Chondrocyte (in vitro differentiated cells): ENCODE data around the gene FOXO4. TPM values are rescaled to one million over a fixed set of nuclear protein-coding genes. Genes with fewer than 3 reads are reported as not detected.

Source experiments
- DNase-seq: peaks from one replicate; pipeline ENCODE4 v3.0.0; 2021; ENCODE audit warnings: mixed read lengths, low spot score
- H3K27ac Mint-ChIP-seq: one replicate; pipeline ENCODE4 v1.8.0; 2021; ENCODE audit warnings: mild to moderate bottlenecking, moderate library complexity, mixed read lengths; ENCODE audit not compliant: unreplicated experiment
- H3K27me3 Mint-ChIP-seq: 2 replicates; pipeline ENCODE4 v1.8.0; 2021; ENCODE audit warnings: low read depth, mixed read lengths
- H3K36me3 Mint-ChIP-seq: 2 replicates; pipeline ENCODE4 v1.8.0; 2021; ENCODE audit warnings: low read depth, mixed read lengths
- H3K4me1 Mint-ChIP-seq: 2 replicates; pipeline ENCODE4 v1.8.0; 2021; ENCODE audit warnings: low read depth, mild to moderate bottlenecking, mixed read lengths
- H3K4me3 Mint-ChIP-seq: one replicate; pipeline ENCODE4 v1.8.0; 2021; ENCODE audit warnings: mild to moderate bottlenecking, moderate library complexity, mixed read lengths; ENCODE audit not compliant: unreplicated experiment
- H3K9me3 Mint-ChIP-seq: 2 replicates; pipeline ENCODE4 v1.8.0; 2021; ENCODE audit warnings: low read depth, mixed read lengths
- total RNA-seq: library from RNA; stranded (reverse); gene quantifications from 3 replicates; pipeline ENCODE4 v1.2.1, GENCODE V29; 2021
- TF ChIP-seq, protein P1 (sequence below): fragments of 200-600 bp; sonication (generic); IDR thresholded peaks from 2 replicates; pipeline ENCODE4 v1.5.0; 2021; ENCODE audit warnings: antibody characterized with exemption, mild to moderate bottlenecking, moderate library complexity

FOXO4 gene
- total RNA-seq, 1 donor from 2014 or later: 9.3 TPM

DNA sequence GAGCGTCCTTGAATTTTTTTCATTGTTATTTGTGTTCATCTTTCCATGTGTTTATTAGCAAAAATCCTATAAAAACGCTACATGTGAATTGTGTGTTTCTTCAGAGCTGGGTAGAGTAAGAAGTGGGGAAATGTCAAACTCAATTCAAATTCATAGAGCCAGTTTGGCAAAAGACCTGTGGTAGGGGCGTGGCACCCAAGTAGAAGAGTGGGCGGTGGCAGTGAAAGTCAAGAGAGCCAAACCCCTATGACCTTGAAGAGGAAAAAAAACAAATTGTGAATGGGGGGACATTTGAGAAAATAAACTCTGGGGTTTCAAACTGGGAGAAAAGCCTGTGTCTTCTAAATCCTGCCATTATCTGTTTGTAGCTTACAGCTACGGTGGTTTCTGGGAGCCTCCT is 4.4 kb upstream of the FOXO4 start:
- no peak overlapping the region for H3K27ac Mint-ChIP-seq
- H3K9me3 Mint-ChIP-seq: peaks cover 7% of the 10 kb centered on the region
- no peak overlapping the region for H3K4me3 Mint-ChIP-seq
- TF ChIP-seq, protein P1, sequence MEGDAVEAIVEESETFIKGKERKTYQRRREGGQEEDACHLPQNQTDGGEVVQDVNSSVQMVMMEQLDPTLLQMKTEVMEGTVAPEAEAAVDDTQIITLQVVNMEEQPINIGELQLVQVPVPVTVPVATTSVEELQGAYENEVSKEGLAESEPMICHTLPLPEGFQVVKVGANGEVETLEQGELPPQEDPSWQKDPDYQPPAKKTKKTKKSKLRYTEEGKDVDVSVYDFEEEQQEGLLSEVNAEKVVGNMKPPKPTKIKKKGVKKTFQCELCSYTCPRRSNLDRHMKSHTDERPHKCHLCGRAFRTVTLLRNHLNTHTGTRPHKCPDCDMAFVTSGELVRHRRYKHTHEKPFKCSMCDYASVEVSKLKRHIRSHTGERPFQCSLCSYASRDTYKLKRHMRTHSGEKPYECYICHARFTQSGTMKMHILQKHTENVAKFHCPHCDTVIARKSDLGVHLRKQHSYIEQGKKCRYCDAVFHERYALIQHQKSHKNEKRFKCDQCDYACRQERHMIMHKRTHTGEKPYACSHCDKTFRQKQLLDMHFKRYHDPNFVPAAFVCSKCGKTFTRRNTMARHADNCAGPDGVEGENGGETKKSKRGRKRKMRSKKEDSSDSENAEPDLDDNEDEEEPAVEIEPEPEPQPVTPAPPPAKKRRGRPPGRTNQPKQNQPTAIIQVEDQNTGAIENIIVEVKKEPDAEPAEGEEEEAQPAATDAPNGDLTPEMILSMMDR: no peak
- no peak for DNase-seq
- H3K27me3 Mint-ChIP-seq: no peaks in the 10 kb centered on the region
- H3K4me1 Mint-ChIP-seq: peaks cover 4% of the 10 kb centered on the region
- H3K36me3 Mint-ChIP-seq: no peaks in the 10 kb centered on the region

DNA sequence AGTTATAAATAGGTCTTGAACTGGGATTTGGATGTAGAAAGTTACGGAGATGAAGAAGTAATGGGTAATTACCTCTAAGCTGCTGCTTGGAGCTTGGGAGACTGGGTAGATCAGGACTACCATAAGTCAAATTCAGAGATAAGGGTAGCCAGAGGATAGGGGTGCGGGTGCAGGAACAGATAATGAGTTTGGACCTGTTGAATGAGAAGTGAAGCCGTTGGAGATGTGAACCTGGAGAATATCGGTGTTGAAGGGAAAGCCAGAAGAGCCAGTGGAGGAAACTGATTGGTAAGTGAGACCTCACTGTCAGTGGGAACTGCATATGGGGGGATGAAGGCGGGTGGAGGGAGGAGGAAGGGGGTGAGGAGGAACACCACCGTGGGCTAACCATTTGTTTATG is 618 bp upstream of the FOXO4 start:
- H3K4me1 Mint-ChIP-seq: peaks cover 8% of the 10 kb centered on the region
- peak overlapping the region; percentile 86 for H3K4me3 Mint-ChIP-seq
- no peaks in the 10 kb centered on the region for H3K36me3 Mint-ChIP-seq
- no peak overlapping the region for H3K27ac Mint-ChIP-seq
- no peak for DNase-seq
- no peaks in the 10 kb centered on the region for H3K27me3 Mint-ChIP-seq
- peaks cover 3% of the 10 kb centered on the region for H3K9me3 Mint-ChIP-seq
- TF ChIP-seq, protein P1: no peak

DNA sequence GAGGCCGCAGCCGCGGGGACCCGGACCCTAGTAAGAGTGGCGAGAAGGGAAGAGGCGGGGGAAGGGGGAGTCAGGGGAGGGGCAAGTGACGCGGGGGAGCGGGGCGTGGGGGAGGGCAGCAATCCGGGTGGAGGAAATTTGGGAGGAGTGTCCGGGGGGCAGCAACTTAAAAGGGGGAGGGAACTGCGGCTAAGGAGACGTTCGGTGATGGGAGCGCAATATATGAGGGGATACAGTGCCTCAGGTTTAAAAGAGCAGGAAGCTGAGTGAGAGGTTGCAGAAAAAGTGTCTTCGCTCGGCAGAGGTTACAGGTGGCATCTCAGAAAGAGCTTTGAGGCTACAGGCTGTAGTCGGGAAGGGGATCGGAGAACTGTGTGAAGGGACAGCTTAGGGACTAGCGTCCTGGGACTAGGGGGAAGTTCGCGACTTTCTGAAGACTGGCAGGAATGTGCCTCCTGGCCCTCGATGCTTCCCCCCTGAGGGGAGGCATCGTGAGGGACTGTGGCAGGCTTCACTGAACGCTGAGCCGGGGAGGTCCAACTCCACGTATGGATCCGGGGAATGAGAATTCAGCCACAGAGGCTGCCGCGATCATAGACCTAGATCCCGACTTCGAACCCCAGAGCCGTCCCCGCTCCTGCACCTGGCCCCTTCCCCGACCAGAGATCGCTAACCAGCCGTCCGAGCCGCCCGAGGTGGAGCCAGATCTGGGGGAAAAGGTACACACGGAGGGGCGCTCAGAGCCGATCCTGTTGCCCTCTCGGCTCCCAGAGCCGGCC is 519 bp downstream of the FOXO4 start:
- Mint-ChIP-seq H3K27me3 (no peaks in the 10 kb centered on the region), H3K27ac (peak overlapping the region; percentile 89), H3K9me3 (peaks cover 3% of the 10 kb centered on the region), H3K4me1 (peaks cover 8% of the 10 kb centered on the region), H3K36me3 (no peaks in the 10 kb centered on the region), H3K4me3 (peak overlapping the region; percentile 86)
- TF ChIP-seq, protein P1: no peak
- no peak for DNase-seq

DNA sequence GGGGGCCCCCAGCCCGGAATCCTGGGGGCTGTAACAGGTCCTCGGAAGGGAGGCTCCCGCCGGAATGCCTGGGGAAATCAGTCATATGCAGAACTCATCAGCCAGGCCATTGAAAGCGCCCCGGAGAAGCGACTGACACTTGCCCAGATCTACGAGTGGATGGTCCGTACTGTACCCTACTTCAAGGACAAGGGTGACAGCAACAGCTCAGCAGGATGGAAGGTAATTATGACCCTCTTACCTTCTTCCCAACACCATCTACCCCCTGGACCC is 1.0 kb downstream of the FOXO4 start:
- Mint-ChIP-seq H3K4me1 (peaks cover 8% of the 10 kb centered on the region), H3K27ac (no peak overlapping the region), H3K36me3 (no peaks in the 10 kb centered on the region), H3K9me3 (peaks cover 3% of the 10 kb centered on the region), H3K4me3 (peak overlapping the region; percentile 86), H3K27me3 (no peaks in the 10 kb centered on the region)
- TF ChIP-seq, protein P1: no peak
- DNase-seq: no peak

DNA sequence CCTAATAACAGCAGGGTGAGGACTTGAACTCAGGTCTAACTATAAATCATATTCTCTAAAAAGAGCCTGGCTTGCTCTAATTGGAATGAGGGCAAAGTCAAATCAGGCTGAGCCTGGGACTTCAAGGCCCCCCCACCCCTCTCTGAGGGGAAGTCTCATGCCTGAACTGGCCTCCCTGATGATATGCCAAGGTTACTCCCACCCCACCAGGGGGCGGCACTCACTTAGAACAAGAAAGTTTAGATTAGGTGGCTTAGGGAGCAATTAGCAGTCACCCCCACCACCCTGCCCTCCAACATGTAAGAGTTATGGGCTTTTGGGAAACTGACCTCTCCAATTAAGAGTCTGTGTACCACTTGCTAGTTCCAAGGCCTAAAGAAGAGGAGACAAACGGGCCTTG is 2.7 kb downstream of the FOXO4 start:
- peaks cover 8% of the 10 kb centered on the region for H3K4me1 Mint-ChIP-seq
- DNase-seq: no peak
- H3K4me3 Mint-ChIP-seq: no peak overlapping the region
- TF ChIP-seq, protein P1: peak; percentile 73
- no peak overlapping the region for H3K27ac Mint-ChIP-seq
- peaks cover 3% of the 10 kb centered on the region for H3K9me3 Mint-ChIP-seq
- H3K27me3 Mint-ChIP-seq: no peaks in the 10 kb centered on the region
- H3K36me3 Mint-ChIP-seq: no peaks in the 10 kb centered on the region
